Hypothalamus (tissue), 51 donors: ENCODE results near the gene EPHB2.

Source experiments
- DNase-seq, 51 donors: peaks; one replicate each; lab custom pipeline; 2025; lab: John Stamatoyannopoulos, UW

Gene EPHB2

DNA sequence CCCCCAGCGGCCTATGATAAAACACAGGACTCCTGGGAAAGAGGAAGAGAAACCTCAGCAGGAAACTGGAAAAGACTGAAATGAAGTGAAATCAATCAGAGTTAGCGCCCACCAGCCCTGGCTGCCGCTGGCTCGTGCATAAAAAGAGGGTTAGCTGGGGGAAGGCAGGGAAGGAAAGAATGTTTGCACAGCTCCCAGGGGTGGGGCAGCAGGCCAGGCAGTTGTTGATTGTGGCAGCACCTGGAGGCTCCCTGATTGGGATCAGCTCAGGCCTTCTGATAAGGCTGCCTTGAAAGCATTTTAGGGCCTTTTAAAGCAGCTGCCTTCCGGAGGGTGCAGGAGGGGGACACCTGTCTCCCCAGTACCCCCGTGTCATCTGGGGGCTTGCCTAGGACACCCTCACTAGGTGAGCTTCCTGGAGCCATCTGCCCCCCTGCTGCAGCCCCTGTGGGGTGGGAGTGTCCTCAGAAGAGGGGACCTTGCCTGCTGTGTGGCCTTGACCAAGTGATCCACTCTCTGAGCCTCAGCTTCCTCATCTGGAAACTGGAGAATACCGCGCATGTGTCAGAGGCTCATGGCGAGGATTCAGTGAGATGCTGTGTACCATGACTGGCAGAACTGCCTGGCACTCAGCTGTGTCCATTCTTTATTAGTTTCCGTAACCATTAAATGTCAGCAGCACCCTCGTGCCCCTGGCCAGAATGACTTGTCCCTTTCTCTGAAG lies 6.6 kb downstream of the EPHB2 start:
- DNase-seq, result no peak

GRCh38 chr1:22721122-22721873 lies 10.7 kb downstream of the EPHB2 start:
- DNase-seq, result no peak

GRCh38 chr1:22722901-22723550 lies 12.4 kb downstream of the EPHB2 start:
- peak in 4 of 51 donors; percentile 8 to 28 (median 14) for DNase-seq

DNA sequence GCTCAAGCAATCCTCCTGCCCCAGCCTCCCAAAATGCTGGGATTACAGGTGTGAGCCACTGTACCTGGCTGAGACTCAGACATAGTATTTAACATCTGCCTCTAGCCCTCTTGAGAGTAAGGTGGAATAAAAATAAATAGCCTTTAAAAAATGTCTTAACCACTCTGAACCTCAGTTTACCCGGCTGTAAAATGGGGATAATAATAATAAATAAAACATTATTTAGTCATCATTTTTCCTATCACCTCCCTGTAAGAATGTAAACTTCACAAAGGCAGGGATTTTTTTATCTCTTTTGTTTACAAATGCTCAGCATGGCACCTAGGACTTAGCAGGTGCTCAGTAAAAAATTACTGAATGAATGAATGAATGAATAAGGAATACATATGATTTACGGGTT lies 17.2 kb downstream of the EPHB2 start:
- no peak for DNase-seq

- DNase-seq, result no peak
Observed at GRCh38 chr1:22728751-22729399, 18.2 kb downstream of the EPHB2 start.

DNA sequence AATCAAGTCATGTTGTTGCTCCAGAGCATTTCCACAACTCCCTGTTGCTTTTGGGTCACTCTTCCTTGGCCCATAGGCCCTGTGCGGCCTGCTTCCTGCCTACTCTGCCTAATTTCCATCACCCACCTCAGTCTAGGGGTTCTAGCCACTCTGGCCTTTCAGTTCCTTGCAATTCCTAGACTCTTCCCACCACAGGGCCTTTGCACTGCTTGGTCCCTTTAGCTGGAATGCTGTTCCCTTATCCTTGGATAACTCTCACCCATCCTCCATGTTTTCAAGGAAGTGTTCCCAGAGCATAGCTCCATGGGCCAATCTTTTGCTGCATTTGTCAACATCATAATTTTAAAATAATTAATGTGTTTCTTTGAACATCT lies 18.7 kb downstream of the EPHB2 start:
- DNase-seq, result no peak

GRCh38 chr1:22729912-22730311 lies 19.3 kb downstream of the EPHB2 start:
- no peak for DNase-seq

- DNase-seq, result no peak
Observed at GRCh38 chr1:22731924-22732720, 21.5 kb downstream of the EPHB2 start.

DNA sequence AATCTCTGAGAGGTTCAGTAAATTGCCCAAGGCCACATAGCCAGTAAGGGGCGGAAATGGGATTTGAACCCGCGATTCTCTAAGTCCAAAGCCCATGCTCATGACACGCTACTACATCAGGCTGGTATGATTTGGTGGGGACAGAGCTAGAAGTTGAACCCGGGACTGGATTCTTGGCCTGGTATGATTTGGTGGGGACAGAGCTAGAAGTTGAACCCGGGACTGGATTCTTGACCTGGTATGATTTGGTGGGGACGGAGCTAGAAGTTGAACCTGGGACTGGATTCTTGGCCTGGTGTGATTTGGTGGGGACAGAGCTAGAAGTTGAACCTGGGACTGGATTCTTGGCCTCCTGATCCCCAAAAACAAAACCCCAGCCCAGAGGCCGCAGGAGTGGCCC lies 23.0 kb downstream of the EPHB2 start:
- DNase-seq, result no peak

- DNase-seq, result no peak
Observed at GRCh38 chr1:22736501-22737080, 26.0 kb downstream of the EPHB2 start.

GRCh38 chr1:22737374-22738068 lies 26.9 kb downstream of the EPHB2 start:
- no peak for DNase-seq

DNA sequence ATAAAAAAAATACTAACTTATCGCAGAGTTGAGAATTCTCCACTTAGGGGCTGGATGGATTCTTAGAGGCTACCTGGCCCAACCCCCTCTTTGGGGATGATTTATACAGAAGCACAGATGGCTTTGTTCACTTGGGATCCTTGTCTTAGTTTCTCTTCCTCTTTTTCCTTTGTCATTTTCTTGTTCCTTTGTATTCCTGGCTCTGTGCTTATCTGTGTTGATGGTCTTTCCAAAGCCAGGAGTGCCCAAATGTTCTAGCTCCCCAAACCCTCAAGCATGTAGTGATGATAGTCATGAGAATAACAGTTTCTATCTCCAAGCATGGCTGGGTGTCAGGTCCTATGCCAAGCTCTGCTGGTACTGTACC lies 27.4 kb downstream of the EPHB2 start:
- no peak for DNase-seq

GRCh38 chr1:22738522-22738921 lies 27.9 kb downstream of the EPHB2 start:
- DNase-seq, result no peak

DNA sequence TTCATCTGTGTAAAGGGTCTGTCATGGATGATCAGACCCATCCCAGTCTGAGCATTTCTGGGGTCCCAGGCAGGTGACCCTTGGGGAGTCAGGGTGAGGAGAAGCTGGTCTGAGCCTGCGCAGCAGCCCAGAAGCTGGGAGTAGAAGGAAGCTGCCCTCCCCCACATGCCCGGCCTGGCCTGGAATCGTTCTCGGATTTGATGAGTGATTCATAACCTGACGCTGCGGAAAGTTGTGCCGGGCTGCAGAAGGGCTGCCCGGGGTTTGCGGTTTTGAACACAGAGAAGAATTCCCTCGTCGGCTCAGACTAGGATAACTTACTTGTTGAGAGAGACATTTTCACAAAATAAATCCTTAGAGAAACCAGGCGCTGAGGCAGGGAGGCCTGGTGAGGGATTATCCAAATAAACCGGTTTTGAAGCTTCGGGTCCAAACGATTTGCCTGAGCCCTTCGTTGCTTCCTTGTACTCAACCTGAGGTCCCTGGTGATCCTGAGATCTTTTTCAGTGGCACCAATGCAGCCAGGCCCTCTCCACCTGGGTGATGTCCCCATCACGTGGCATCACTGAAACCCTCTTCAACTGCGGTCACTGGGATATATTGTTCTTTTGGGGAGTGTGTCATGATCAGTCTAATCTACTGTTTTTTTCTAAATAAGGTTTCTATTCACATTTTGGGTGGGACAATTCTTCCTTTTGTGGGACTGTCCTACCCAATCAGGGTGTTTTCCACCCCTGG lies 29.2 kb downstream of the EPHB2 start:
- DNase-seq, result no peak

DNA sequence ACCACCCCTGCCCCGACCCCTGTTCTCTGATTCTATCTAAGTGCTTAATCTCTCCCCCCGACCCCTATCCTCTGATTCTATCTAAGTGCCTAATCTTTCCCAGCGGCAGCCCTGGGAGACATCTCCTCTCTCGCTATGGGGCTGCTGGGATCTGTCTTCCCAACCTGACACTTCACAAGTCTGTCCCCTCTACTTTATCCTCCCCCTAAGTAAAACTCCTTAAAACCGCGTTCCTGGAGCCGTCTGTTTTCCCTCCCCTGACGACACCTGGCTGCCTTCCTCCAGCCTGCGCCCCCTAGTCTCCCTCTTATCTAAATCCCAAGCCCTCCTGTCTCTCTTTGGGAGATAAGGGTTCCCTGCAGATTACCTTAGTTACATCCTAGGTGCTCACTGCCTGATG lies 30.5 kb downstream of the EPHB2 start:
- DNase-seq, result no peak

DNA sequence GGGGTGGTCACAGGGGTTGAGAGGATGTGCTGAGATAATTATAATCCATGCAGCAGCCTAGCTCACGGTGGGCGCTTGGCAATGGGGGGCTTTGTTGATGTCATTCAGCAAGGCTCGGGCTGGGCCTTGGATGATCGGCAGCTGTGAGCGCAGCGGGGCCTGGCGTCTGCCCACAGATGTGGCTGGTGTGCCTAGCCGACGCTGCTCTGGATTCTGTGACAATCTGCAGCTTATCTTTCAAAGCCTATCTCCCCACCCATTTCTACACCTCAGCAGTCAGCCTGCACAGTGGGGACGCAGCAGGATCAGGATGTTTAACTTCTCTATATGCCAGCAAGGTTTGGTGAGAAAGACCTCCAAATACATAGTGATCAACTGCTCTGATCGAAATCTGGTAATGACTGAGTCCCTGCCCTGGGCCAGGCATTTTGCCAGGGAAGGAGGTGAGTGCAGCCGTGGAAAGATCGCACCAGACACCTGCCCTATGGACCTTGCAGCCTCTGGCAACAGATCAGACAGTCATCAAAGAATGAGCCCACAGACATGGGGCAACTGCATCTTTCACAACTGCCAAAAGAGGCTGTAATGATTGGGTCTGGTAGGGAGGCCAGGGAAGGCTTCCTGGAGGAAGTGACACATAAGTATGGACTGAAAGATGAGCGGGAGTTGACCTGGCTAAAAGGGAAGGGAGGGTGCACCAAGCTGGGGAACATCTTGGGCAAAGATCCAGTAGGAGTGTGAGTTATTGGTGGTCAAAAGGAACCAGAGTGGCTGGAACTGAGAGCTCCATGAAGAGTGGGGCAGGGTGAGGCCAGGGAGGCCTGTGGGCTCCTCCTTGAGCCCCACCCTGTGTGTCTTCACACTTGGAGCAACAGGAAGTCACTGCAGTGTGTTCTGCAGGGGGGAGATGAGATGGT lies 35.3 kb downstream of the EPHB2 start:
- DNase-seq, result no peak

GRCh38 chr1:22747021-22747734 lies 36.5 kb downstream of the EPHB2 start:
- DNase-seq, result no peak
